Measurements from ENCODE around the gene CD226.
"Not testable (repeated sequence)": the region's sequence is repeated elsewhere in the genome, so short reads cannot be mapped to it uniquely, and the experiment has no call there.

The CD226 gene

GRCh38 chr18:69947361-69948133 is at the start of gene CD226:
Gene CD226 (minus strand): TSS chr18:69947873. CDS start chr18:69947406, 467 bp downstream.
- no peak for DNase-seq (ENCODE audit: low spot score)

GRCh38 chr18:69996951-69997798 is 49.5 kb upstream of the CD226 start:
- no peak for DNase-seq (ENCODE audit: low spot score)

GRCh38 chr18:69996417-69996816 is 48.7 kb upstream of the CD226 start:
- no peak for DNase-seq (ENCODE audit: low spot score)

GRCh38 chr18:69995774-69996173 is 48.1 kb upstream of the CD226 start:
- no peak for DNase-seq (ENCODE audit: low spot score)

GRCh38 chr18:69992776-69993175 is 45.1 kb upstream of the CD226 start:
- no peak for DNase-seq (ENCODE audit: low spot score)

- DNase-seq (ENCODE audit: low spot score): no peak
These were observed 40.2 kb upstream of the CD226 start for GRCh38 chr18:69987870-69988269.

GRCh38 chr18:69985239-69985638 is 37.6 kb upstream of the CD226 start:
- no peak for DNase-seq (ENCODE audit: low spot score)

- DNase-seq (ENCODE audit: low spot score): no peak
These were observed 34.7 kb upstream of the CD226 start for GRCh38 chr18:69982417-69982816.

GRCh38 chr18:69981948-69982347 is 34.3 kb upstream of the CD226 start:
- DNase-seq (ENCODE audit: low spot score): no peak

- no peak for DNase-seq (ENCODE audit: low spot score)
These were observed 33.5 kb upstream of the CD226 start for GRCh38 chr18:69980982-69981804.

GRCh38 chr18:69980509-69980908 is 32.8 kb upstream of the CD226 start:
- DNase-seq (ENCODE audit: low spot score): no peak

GRCh38 chr18:69978732-69979715 is 31.4 kb upstream of the CD226 start:
- DNase-seq (ENCODE audit: low spot score): no peak

GRCh38 chr18:69975294-69975693 is 27.6 kb upstream of the CD226 start:
- DNase-seq (ENCODE audit: low spot score): not testable (repeated sequence)

- no peak for DNase-seq (ENCODE audit: low spot score)
These were observed 26.7 kb upstream of the CD226 start for GRCh38 chr18:69974365-69974764.

GRCh38 chr18:69969491-69969890 is 21.8 kb upstream of the CD226 start:
- no peak for DNase-seq (ENCODE audit: low spot score)

GRCh38 chr18:69968039-69968438 is 20.4 kb upstream of the CD226 start:
- DNase-seq (ENCODE audit: low spot score): no peak

- no peak for DNase-seq (ENCODE audit: low spot score)
These were observed 15.5 kb upstream of the CD226 start for GRCh38 chr18:69963196-69963595.

GRCh38 chr18:69961718-69962117 is 14.0 kb upstream of the CD226 start:
- no peak for DNase-seq (ENCODE audit: low spot score)

- no peak for DNase-seq (ENCODE audit: low spot score)
These were observed 10.7 kb upstream of the CD226 start for GRCh38 chr18:69958422-69958821.

GRCh38 chr18:69957747-69958146 is 10.1 kb upstream of the CD226 start:
- DNase-seq (ENCODE audit: low spot score): no peak

All from pons (tissue), 1 donor.